ENCODE measurements around the gene CDR2. TPM values are rescaled to one million over a fixed set of nuclear protein-coding genes. Genes with fewer than 3 reads are reported as not detected.

The CDR2 gene
- total RNA-seq, 1 experiment from 2014 or later: 7.2 TPM

DNA sequence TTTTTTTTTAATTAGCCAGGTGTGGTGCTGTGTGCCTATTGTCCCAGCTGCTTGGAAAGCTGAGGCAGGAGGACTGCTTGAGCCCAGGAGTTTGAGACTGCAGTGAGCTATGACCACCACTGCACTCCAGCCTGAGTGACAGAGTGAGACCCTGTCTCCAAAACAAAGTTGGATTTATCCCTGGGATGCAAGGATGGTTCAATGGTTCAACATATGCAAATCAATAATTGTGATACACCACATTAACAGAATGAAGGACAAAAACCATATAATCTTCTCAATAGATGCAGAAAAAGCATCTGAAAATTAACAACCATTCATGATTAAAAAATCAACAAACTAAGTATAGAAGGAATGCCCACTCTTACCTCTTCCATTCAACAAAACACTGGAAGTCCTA, 33.5 kb downstream of the CDR2 start:
- Histone ChIP-seq H3K9ac (ENCODE audit: low read length) (no peak overlapping the region), H3K27ac (ENCODE audit: low read length) (no peak overlapping the region), H3K4me3 (ENCODE audit: low read length) (no peak overlapping the region), H2AFZ (ENCODE audit: low read length) (no peak overlapping the region), H3K36me3 (ENCODE audit: insufficient read depth, low read length) (peaks cover 54% of the 10 kb centered on the region), H3K79me2 (ENCODE audit: low read length) (no peaks in the 10 kb centered on the region), H3K9me3 (ENCODE audit: low read length) (peaks cover 18% of the 10 kb centered on the region), H3K4me2 (ENCODE audit: low read depth, low read length, poor library complexity, severe bottlenecking) (no peak overlapping the region), H4K20me1 (ENCODE audit: insufficient read depth, low read depth, low read length) (no peaks in the 10 kb centered on the region), H3K4me1 (ENCODE audit: low read length) (peaks cover 16% of the 10 kb centered on the region), H3K27me3 (ENCODE audit: low read length) (no peaks in the 10 kb centered on the region), H3K9me2 (replicated peaks; ENCODE audit: insufficient read depth, low read length) (no peaks in the 10 kb centered on the region)
- no peak for DNase-seq

- Histone ChIP-seq H2AFZ (ENCODE audit: low read length) (no peak overlapping the region), H3K9me3 (ENCODE audit: low read length) (peaks cover 25% of the 10 kb centered on the region), H3K9ac (ENCODE audit: low read length) (no peak overlapping the region), H3K9me2 (replicated peaks; ENCODE audit: insufficient read depth, low read length) (no peaks in the 10 kb centered on the region), H3K4me2 (ENCODE audit: low read depth, low read length, poor library complexity, severe bottlenecking) (no peak overlapping the region), H3K4me1 (ENCODE audit: low read length) (peaks cover 7% of the 10 kb centered on the region), H3K27me3 (ENCODE audit: low read length) (no peaks in the 10 kb centered on the region), H3K4me3 (ENCODE audit: low read length) (no peak overlapping the region), H3K36me3 (ENCODE audit: insufficient read depth, low read length) (peaks cover 75% of the 10 kb centered on the region), H3K27ac (ENCODE audit: low read length) (no peak overlapping the region), H4K20me1 (ENCODE audit: insufficient read depth, low read depth, low read length) (no peaks in the 10 kb centered on the region), H3K79me2 (ENCODE audit: low read length) (peaks cover 7% of the 10 kb centered on the region)
- no peak for DNase-seq
Observed at GRCh38 chr16:22337849-22338635, 36.4 kb downstream of the CDR2 start.

DNA sequence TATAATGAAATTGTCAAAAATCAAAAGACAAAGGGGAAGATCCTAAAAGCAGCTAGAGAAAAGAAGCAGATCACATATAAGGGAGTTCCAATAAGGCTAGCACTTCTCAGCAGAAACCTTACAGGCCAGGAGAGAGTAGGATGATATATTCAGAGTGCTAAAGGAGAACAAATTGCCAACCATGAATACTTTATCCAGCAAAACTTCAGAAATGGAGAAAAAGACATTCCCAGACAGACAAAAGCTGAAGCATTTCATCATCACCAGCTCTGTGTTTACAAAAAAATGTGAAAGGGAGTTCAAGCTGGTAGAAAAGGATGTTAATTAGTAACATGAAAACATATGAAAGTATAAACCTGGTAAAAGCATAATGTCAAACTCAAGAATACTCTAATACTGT, 37.4 kb downstream of the CDR2 start:
- peaks cover 7% of the 10 kb centered on the region for H3K79me2 ChIP-seq (ENCODE audit: low read length)

DNA sequence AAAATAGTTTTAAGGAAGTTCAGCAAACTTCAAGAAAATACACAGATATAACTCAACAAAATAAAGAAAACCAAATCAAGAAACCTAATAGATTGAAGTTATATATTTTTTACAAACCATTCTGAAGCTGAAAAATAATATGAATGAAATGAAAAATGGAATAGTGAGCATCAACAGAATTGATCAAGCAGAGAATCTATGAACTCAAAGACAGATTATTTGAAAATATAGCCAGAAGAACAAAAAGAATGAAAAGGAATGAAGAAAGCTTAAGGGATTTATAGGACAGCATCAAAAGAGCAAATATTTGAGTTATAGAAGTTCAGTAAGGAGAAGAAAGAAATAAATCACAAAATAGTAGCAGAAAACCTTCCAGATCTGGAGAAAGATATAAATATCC, 37.8 kb downstream of the CDR2 start:
- H3K9ac ChIP-seq (ENCODE audit: low read length): no peak overlapping the region

More for the DNA sequence above, 37.4 kb downstream of the CDR2 start:
- Histone ChIP-seq H3K4me1 (ENCODE audit: low read length) (peaks cover 1% of the 10 kb centered on the region; the same call in 1 of the 2 replicates), H3K9ac (ENCODE audit: low read length) (no peak overlapping the region), H3K36me3 (ENCODE audit: insufficient read depth, low read length) (peaks cover 74% of the 10 kb centered on the region), H3K9me3 (ENCODE audit: low read length) (peaks cover 25% of the 10 kb centered on the region), H3K27me3 (ENCODE audit: low read length) (no peaks in the 10 kb centered on the region), H2AFZ (ENCODE audit: low read length) (no peak overlapping the region), H4K20me1 (ENCODE audit: insufficient read depth, low read depth, low read length) (no peaks in the 10 kb centered on the region), H3K4me3 (ENCODE audit: low read length) (no peak overlapping the region), H3K9me2 (replicated peaks; ENCODE audit: insufficient read depth, low read length) (no peaks in the 10 kb centered on the region), H3K4me2 (ENCODE audit: low read depth, low read length, poor library complexity, severe bottlenecking) (no peak overlapping the region), H3K27ac (ENCODE audit: low read length) (no peak overlapping the region)
- DNase-seq: no peak

GRCh38 chr16:22335668-22336246, 38.7 kb downstream of the CDR2 start:
- H3K9me2 ChIP-seq (replicated peaks; ENCODE audit: insufficient read depth, low read length): no peaks in the 10 kb centered on the region
- peaks cover 25% of the 10 kb centered on the region for H3K9me3 ChIP-seq (ENCODE audit: low read length)
- H2AFZ ChIP-seq (ENCODE audit: low read length): no peak overlapping the region
- no peaks in the 10 kb centered on the region for H3K27me3 ChIP-seq (ENCODE audit: low read length)
- H3K4me1 ChIP-seq (ENCODE audit: low read length): no peaks in the 10 kb centered on the region
- no peak overlapping the region for H3K4me3 ChIP-seq (ENCODE audit: low read length)
- no peak overlapping the region for H3K27ac ChIP-seq (ENCODE audit: low read length)
- H3K4me2 ChIP-seq (ENCODE audit: low read depth, low read length, poor library complexity, severe bottlenecking): no peak overlapping the region
- no peaks in the 10 kb centered on the region for H4K20me1 ChIP-seq (ENCODE audit: insufficient read depth, low read depth, low read length)
- peaks cover 7% of the 10 kb centered on the region for H3K79me2 ChIP-seq (ENCODE audit: low read length)
- peaks cover 80% of the 10 kb centered on the region for H3K36me3 ChIP-seq (ENCODE audit: insufficient read depth, low read length)
- DNase-seq: no peak
- H3K9ac ChIP-seq (ENCODE audit: low read length): no peak overlapping the region

More for the DNA sequence above, 37.8 kb downstream of the CDR2 start:
- no peaks in the 10 kb centered on the region for H4K20me1 ChIP-seq (ENCODE audit: insufficient read depth, low read depth, low read length)
- H3K36me3 ChIP-seq (ENCODE audit: insufficient read depth, low read length): peaks cover 79% of the 10 kb centered on the region
- no peaks in the 10 kb centered on the region for H3K9me2 ChIP-seq (replicated peaks; ENCODE audit: insufficient read depth, low read length)
- H3K79me2 ChIP-seq (ENCODE audit: low read length): peaks cover 7% of the 10 kb centered on the region
- no peak overlapping the region for H3K27ac ChIP-seq (ENCODE audit: low read length)
- no peak overlapping the region for H2AFZ ChIP-seq (ENCODE audit: low read length)
- H3K27me3 ChIP-seq (ENCODE audit: low read length): no peaks in the 10 kb centered on the region
- H3K9me3 ChIP-seq (ENCODE audit: low read length): peaks cover 25% of the 10 kb centered on the region
- no peaks in the 10 kb centered on the region for H3K4me1 ChIP-seq (ENCODE audit: low read length)
- H3K4me3 ChIP-seq (ENCODE audit: low read length): no peak overlapping the region
- H3K4me2 ChIP-seq (ENCODE audit: low read depth, low read length, poor library complexity, severe bottlenecking): no peak overlapping the region
- no peak for DNase-seq

DNA sequence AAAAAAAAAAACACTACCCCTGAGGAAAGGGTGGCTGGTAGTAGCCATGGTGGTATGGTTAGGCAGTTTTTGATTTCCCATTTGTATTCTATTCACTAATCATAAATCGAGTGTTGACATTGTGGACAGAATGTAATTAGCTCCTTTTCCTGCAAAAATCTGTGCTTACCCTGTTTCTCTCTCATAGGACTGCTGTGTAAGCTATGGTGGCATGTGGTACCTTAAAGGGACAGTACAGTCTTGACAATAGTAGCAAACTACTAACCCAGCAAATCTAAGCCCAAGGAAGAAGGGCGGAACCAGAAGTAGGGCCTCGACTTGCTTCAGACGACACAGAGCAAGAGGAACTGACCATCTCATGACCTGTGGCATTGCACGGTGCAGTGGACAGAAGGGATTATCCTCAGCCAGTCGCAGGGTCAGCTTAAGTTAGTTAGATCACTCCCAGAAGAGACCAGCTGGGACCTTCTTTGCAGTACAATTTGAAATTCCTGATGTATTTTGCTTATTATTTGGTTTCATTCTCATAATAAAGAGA, 40.9 kb downstream of the CDR2 start:
- Histone ChIP-seq H3K9ac (ENCODE audit: low read length) (no peak overlapping the region), H2AFZ (ENCODE audit: low read length) (no peak overlapping the region), H3K4me3 (ENCODE audit: low read length) (no peak overlapping the region), H3K36me3 (ENCODE audit: insufficient read depth, low read length) (peaks cover 82% of the 10 kb centered on the region), H3K4me1 (ENCODE audit: low read length) (no peaks in the 10 kb centered on the region), H4K20me1 (ENCODE audit: insufficient read depth, low read depth, low read length) (no peaks in the 10 kb centered on the region), H3K4me2 (ENCODE audit: low read depth, low read length, poor library complexity, severe bottlenecking) (no peak overlapping the region), H3K27ac (ENCODE audit: low read length) (no peak overlapping the region), H3K27me3 (ENCODE audit: low read length) (no peaks in the 10 kb centered on the region), H3K9me3 (ENCODE audit: low read length) (peaks cover 25% of the 10 kb centered on the region), H3K79me2 (ENCODE audit: low read length) (peaks cover 7% of the 10 kb centered on the region), H3K9me2 (replicated peaks; ENCODE audit: insufficient read depth, low read length) (no peaks in the 10 kb centered on the region)
- no peak for DNase-seq

- Histone ChIP-seq H4K20me1 (ENCODE audit: insufficient read depth, low read depth, low read length) (0 out of 2 replicates have a peak, but pooled peaks cover 3% of the 10 kb centered on the region), H3K27ac (ENCODE audit: low read length) (no peak overlapping the region), H3K4me2 (ENCODE audit: low read depth, low read length, poor library complexity, severe bottlenecking) (no peak overlapping the region), H3K4me1 (ENCODE audit: low read length) (no peaks in the 10 kb centered on the region), H2AFZ (ENCODE audit: low read length) (no peak overlapping the region), H3K9me3 (ENCODE audit: low read length) (peaks cover under 1% of the 10 kb centered on the region; the same call in 1 of the 2 replicates), H3K79me2 (ENCODE audit: low read length) (peaks cover 7% of the 10 kb centered on the region), H3K9me2 (replicated peaks; ENCODE audit: insufficient read depth, low read length) (no peaks in the 10 kb centered on the region), H3K36me3 (ENCODE audit: insufficient read depth, low read length) (peaks cover 54% of the 10 kb centered on the region), H3K9ac (ENCODE audit: low read length) (no peak overlapping the region), H3K27me3 (ENCODE audit: low read length) (no peaks in the 10 kb centered on the region), H3K4me3 (ENCODE audit: low read length) (no peak overlapping the region)
- DNase-seq: no peak
Observed at GRCh38 chr16:22330326-22330725, 44.1 kb downstream of the CDR2 start.

GRCh38 chr16:22329199-22329695, 45.2 kb downstream of the CDR2 start:
- Histone ChIP-seq H3K4me2 (ENCODE audit: low read depth, low read length, poor library complexity, severe bottlenecking) (no peak overlapping the region), H3K9me2 (replicated peaks; ENCODE audit: insufficient read depth, low read length) (no peaks in the 10 kb centered on the region), H3K9me3 (ENCODE audit: low read length) (no peaks in the 10 kb centered on the region), H3K27me3 (ENCODE audit: low read length) (no peaks in the 10 kb centered on the region), H3K36me3 (ENCODE audit: insufficient read depth, low read length) (peaks cover 43% of the 10 kb centered on the region), H3K79me2 (ENCODE audit: low read length) (no peaks in the 10 kb centered on the region; the same call in 1 of the 2 replicates), H3K9ac (ENCODE audit: low read length) (no peak overlapping the region), H4K20me1 (ENCODE audit: insufficient read depth, low read depth, low read length) (0 out of 2 replicates have a peak, but pooled peaks cover 3% of the 10 kb centered on the region), H2AFZ (ENCODE audit: low read length) (no peak overlapping the region), H3K4me1 (ENCODE audit: low read length) (no peaks in the 10 kb centered on the region), H3K4me3 (ENCODE audit: low read length) (no peak overlapping the region), H3K27ac (ENCODE audit: low read length) (no peak overlapping the region)
- no peak for DNase-seq
